Measurements from ENCODE around the gene B3GALT6.

GRCh38 chr1:1206376-1206965 is 25.6 kb upstream of the B3GALT6 start, which contains the start of gene TNFRSF18:
- TF ChIP-seq CTCF (IDR thresholded peaks at IDR 0.05) = no peak
- no peak for TF ChIP-seq POLR2AphosphoS5 (IDR thresholded peaks at IDR 0.05; ENCODE audit: insufficient read depth in 1 of 2, low read depth in 1 of 2)
- TF ChIP-seq POLR2A (IDR thresholded peaks at IDR 0.05) = no peak
